Tibial artery (tissue), 4 donors: Measurements from ENCODE around the gene HMCN2.

ENCODE experiments used
- DNase-seq, 2 donors: peaks; one replicate each; pipeline ENCODE4 v3.0.0-alpha.2; 2019
- H3K27ac ChIP-seq, 2 donors: fragments of 200-600 bp; sonication (generic) in 1 of 2; 1 replicate in 1 of 2; 2 replicates in 1 of 2; pipeline ENCODE4 v1.5.1; 2018 to 2019; ENCODE audit warnings: mild to moderate bottlenecking in 1 of 2
- H3K27me3 ChIP-seq, 2 donors: fragments of 200-600 bp; sonication (generic) in 1 of 2; one replicate each; pipeline versions ENCODE4 v1.5.1 to v1.6.0; 2016 to 2019
- H3K36me3 ChIP-seq, 3 donors: fragments of 200-600 bp; sonication (generic) in 2 of 3; one replicate each; pipeline ENCODE4 v1.5.1; 2016 to 2019; ENCODE audit warnings: mild to moderate bottlenecking in 2 of 3
- H3K4me1 ChIP-seq, 4 donors: fragments of 200-600 bp; sonication (generic) in 2 of 4; 1 replicate in 3 of 4; 2 replicates in 1 of 4; pipeline ENCODE4 v1.5.1; 2016 to 2019
- H3K4me3 ChIP-seq, 2 donors: fragments of 200-600 bp; sonication (generic) in 1 of 2; 1 replicate in 1 of 2; 2 replicates in 1 of 2; pipeline ENCODE4 v1.5.1; 2018 to 2019; ENCODE audit warnings: mild to moderate bottlenecking in 2 of 2
- H3K9me3 ChIP-seq, 3 donors: fragments of 200-600 bp; sonication (generic) in 1 of 3; one replicate each; pipeline ENCODE4 v1.5.1; 2016 to 2019
- intact Hi-C: fragments of 100-400 bp; cut with DNase I; formaldehyde crosslinking; loops from one replicate; pipeline ENCODE4 v1.15.0; 2023; ENCODE audit warnings: low total_unique reads
- TF ChIP-seq, protein P1 (sequence below), 2 experiments: fragments of 200-600 bp in 1 of 2; fragments of 450-650 bp in 1 of 2; IDR thresholded peaks; one replicate each; pipeline ENCODE4 v1.5.1; 2017 to 2019; ENCODE audit warnings: antibody characterized with exemption in 2 of 2, mild to moderate bottlenecking in 1 of 2, moderate library complexity in 1 of 2

HMCN2 gene

GRCh38 chr9:130345009-130345896 is 79.7 kb downstream of the HMCN2 start:
- Histone ChIP-seq H3K27ac (no peak overlapping the region), H3K4me1 (no peaks in the 10 kb centered on the region), H3K27me3 (peaks cover 0 to 51% of the 10 kb centered on the region in 2 donors), H3K36me3 (no peaks in the 10 kb centered on the region), H3K9me3 (no peaks in the 10 kb centered on the region), H3K4me3 (no peak overlapping the region)
- intact Hi-C loops: loop anchor here (10.0 kb wide), 1 partner anchor 240 kb away; no protein-coding TSS in a partner anchor
- no peak for DNase-seq
- TF ChIP-seq, protein P1, sequence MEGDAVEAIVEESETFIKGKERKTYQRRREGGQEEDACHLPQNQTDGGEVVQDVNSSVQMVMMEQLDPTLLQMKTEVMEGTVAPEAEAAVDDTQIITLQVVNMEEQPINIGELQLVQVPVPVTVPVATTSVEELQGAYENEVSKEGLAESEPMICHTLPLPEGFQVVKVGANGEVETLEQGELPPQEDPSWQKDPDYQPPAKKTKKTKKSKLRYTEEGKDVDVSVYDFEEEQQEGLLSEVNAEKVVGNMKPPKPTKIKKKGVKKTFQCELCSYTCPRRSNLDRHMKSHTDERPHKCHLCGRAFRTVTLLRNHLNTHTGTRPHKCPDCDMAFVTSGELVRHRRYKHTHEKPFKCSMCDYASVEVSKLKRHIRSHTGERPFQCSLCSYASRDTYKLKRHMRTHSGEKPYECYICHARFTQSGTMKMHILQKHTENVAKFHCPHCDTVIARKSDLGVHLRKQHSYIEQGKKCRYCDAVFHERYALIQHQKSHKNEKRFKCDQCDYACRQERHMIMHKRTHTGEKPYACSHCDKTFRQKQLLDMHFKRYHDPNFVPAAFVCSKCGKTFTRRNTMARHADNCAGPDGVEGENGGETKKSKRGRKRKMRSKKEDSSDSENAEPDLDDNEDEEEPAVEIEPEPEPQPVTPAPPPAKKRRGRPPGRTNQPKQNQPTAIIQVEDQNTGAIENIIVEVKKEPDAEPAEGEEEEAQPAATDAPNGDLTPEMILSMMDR (IDR thresholded peaks at IDR 0.05): no peak

DNA sequence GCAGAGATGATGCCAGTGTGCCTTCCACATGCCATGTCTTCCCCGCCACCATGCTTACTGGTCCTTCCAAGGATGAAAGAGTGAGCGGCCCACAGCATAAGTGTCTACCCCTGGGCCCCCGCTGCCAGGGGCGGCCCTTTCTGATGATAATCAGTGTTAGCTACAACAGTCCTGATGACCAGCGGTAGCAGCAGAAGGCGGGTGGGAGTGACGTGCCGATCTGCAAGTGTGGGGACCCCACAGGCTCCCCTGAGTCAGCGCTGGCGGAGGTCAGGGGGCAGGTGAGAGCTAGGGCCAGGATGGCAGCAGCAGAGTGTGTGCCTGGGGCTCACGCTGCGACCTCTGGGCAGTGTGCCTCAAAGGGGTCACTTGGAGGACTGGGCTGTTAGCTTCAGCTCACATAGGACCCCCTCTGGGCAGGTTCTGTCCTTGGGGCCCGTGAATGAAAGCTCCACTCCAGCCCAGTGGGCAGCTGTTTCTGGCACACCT is 80.4 kb downstream of the HMCN2 start:
- no peak for DNase-seq
- peaks cover 0 to 51% of the 10 kb centered on the region in 2 donors for H3K27me3 ChIP-seq
- no peaks in the 10 kb centered on the region for H3K9me3 ChIP-seq
- H3K27ac ChIP-seq: no peak overlapping the region
- no peak overlapping the region for H3K4me3 ChIP-seq
- no peaks in the 10 kb centered on the region for H3K4me1 ChIP-seq
- intact Hi-C loops: loop anchor here (10.0 kb wide), 1 partner anchor 241 kb away; no protein-coding TSS in a partner anchor
- TF ChIP-seq, protein P1 (IDR thresholded peaks at IDR 0.05): no peak
- no peaks in the 10 kb centered on the region for H3K36me3 ChIP-seq

DNA sequence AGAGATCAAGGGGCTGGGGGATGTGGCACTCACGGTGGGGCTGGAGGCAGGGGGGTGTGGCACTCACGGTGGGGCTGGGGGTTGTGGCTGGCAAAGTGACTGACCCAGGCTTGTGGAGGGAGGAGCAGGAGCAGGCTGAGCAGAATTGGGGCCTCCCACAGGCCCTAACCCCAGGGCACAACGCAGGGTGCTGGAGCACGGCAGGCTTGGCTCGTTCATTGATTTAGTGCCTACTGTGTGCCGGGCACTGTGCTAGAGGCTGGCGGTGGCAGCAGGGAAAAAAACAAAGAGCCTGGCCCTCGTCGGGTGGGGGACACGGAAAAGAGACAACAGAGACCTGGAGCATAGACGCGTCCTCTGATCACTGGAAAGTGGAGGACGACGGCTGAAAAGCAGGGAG is 80.9 kb downstream of the HMCN2 start:
- H3K27me3 ChIP-seq: peaks cover 0 to 51% of the 10 kb centered on the region in 2 donors
- no peak overlapping the region for H3K27ac ChIP-seq
- no peak overlapping the region for H3K4me3 ChIP-seq
- no peak for DNase-seq
- intact Hi-C loops: loop anchor here (10.0 kb wide), 1 partner anchor 242 kb away; no protein-coding TSS in a partner anchor
- no peaks in the 10 kb centered on the region for H3K36me3 ChIP-seq
- no peaks in the 10 kb centered on the region for H3K9me3 ChIP-seq
- no peaks in the 10 kb centered on the region for H3K4me1 ChIP-seq
- TF ChIP-seq, protein P1 (IDR thresholded peaks at IDR 0.05): no peak

DNA sequence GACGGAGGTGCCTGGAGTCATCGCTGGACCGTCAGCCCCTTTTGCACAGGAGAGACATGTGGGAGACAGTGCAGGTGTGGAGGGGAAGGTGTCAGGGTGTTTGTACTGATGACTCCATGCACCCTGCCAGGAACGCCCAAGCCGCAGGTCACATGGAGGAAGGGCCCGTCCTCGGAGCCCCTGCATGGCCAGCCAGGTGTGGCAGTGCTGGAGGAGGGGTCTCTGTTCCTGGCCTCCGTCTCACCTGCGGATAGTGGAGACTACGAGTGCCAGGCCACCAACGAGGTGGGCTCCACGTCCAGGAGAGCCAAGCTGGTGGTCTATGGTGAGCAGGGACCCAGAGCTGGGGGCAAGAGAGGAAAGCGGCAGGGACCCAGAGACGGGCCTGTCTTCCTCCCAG is 81.5 kb downstream of the HMCN2 start:
- Histone ChIP-seq H3K36me3 (no peaks in the 10 kb centered on the region), H3K4me3 (no peak overlapping the region), H3K27ac (no peak overlapping the region), H3K27me3 (peaks cover 0 to 50% of the 10 kb centered on the region in 2 donors), H3K9me3 (no peaks in the 10 kb centered on the region), H3K4me1 (no peaks in the 10 kb centered on the region)
- no peak for DNase-seq
- TF ChIP-seq, protein P1 (IDR thresholded peaks at IDR 0.05): no peak
- intact Hi-C loops: loop anchor here (10.0 kb wide), 1 partner anchor 242 kb away; no protein-coding TSS in a partner anchor

DNA sequence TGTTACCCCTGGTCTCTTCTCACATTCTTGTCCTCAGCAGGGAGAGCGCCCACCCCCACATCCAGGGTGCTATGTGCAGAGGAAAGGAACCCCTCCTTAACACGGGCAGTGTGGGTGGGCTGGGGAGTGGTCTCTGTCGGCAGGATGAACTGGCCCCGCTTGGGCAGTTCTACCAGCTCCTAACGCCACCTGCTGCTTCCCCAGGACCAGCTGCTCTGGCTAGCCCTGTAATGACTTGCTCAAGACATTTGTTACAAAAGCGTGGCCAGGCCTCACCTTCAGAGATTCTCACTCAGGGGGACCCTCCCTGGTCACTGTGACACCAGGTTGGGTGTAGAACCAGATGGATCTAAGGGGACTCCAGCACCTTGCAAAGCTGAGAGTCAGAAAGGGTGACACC is 82.4 kb downstream of the HMCN2 start:
- DNase-seq: no peak

More for the DNA sequence above, 82.4 kb downstream of the HMCN2 start:
- no peak overlapping the region for H3K4me3 ChIP-seq
- no peaks in the 10 kb centered on the region for H3K9me3 ChIP-seq
- no peaks in the 10 kb centered on the region for H3K36me3 ChIP-seq
- intact Hi-C loops: loop anchor here (10.0 kb wide), 1 partner anchor 243 kb away; no protein-coding TSS in a partner anchor
- TF ChIP-seq, protein P1 (IDR thresholded peaks at IDR 0.05): no peak
- H3K27ac ChIP-seq: no peak overlapping the region
- H3K4me1 ChIP-seq: no peaks in the 10 kb centered on the region
- H3K27me3 ChIP-seq: peaks cover 0 to 45% of the 10 kb centered on the region in 2 donors
